Ovary (tissue), 9 donors: ENCODE measurements around the gene ZSCAN5A. TPM values are rescaled to one million over a fixed set of nuclear protein-coding genes. Genes with fewer than 3 reads are reported as not detected.
"Not testable (repeated sequence)": the region's sequence is repeated elsewhere in the genome, so short reads cannot be mapped to it uniquely, and the experiment has no call there.

Source experiments
- DNase-seq, 5 donors: peaks; one replicate each; pipeline ENCODE4 v3.0.0-alpha.2; 2019 to 2020
- H3K27ac ChIP-seq, 2 donors: fragments of 200-600 bp; one replicate each; pipeline versions ENCODE4 v1.5.1 to v1.8.0; 2019 to 2022
- H3K27me3 ChIP-seq: fragments of 200-600 bp; one replicate; pipeline ENCODE4 v1.8.0; 2022
- H3K36me3 ChIP-seq: fragments of 200-600 bp; sonication (generic); one replicate; pipeline ENCODE4 v1.5.1; 2019
- H3K4me1 ChIP-seq: one replicate; pipeline ENCODE4 v1.8.1; 2013; ENCODE audit warnings: mild to moderate bottlenecking, moderate library complexity; ENCODE audit not compliant: insufficient read depth
- H3K4me3 ChIP-seq: fragments of 200-600 bp; sonication (generic); one replicate; pipeline ENCODE4 v1.5.1; 2017
- H3K9me3 ChIP-seq, 2 donors: fragments of 200-600 bp in 1 of 2; sonication (generic) in 1 of 2; one replicate each; pipeline versions ENCODE4 v1.5.1 to v1.8.1; 2013 to 2019; ENCODE audit warnings: mild to moderate bottlenecking in 1 of 2, moderate library complexity in 1 of 2
- EP300 ChIP-seq: sonication (generic); formaldehyde crosslinking; IDR thresholded peaks from one replicate; pipeline ENCODE4 v1.6.1; 2017; ENCODE audit warnings: antibody characterized with exemption
- POLR2A ChIP-seq: fragments of 450-650 bp; IDR thresholded peaks from one replicate; pipeline ENCODE4 v1.6.1; 2017; ENCODE audit warnings: antibody characterized with exemption, mild to moderate bottlenecking, moderate library complexity
- WGBS, 3 donors: extraction: QIAGEN DNeasy Blood & Tissue Kit in 1 of 3; methylation state at CpG; one replicate each; pipeline versions ENCODE4 v1.1.5 to v1.1.7; 2013 to 2017; 5-methylcytosine and 5-hydroxymethylcytosine counted together
- intact Hi-C, 4 donors: fragments of 100-400 bp; cut with DNase I; formaldehyde crosslinking; loops; one replicate each; pipeline versions ENCODE4 v1.11.0 to v1.15.1; 2022 to 2023
- polyA plus RNA-seq, 2 donors: library from polyadenylated mRNA; stranded (reverse); fragments of 200-250 nt in 1 of 2; fragments of 350-450 nt in 1 of 2; fragmentation: Illumina TruSeq in 1 of 2; extraction: RNeasy Lipid Tissue Mini Kit (QIAGEN cat#74804) in 1 of 2; gene quantifications; one replicate each; pipeline ENCODE4 v1.2.3, GENCODE V29; 2013 to 2014
- total RNA-seq, 7 donors: library from RNA; depleted of rRNA in 2 of 7; stranded (reverse); fragments of >200 nt in 2 of 7; fragmentation: NEBNext Ultra II Directional in 3 of 7; extraction: Animal tissue kit (Norgen Biotek cat#: 25700) in 3 of 7; gene quantifications; one replicate each; pipeline versions ENCODE4 v1.1.0 to v1.2.4, GENCODE V29; 2016 to 2023
- TF ChIP-seq, protein P1 (sequence below), 3 donors: fragments of 450-650 bp in 2 of 3; fragments of 200-600 bp in 1 of 3; IDR thresholded peaks; one replicate each; pipeline versions ENCODE4 v1.5.1 to v1.8.0; 2016 to 2022; ENCODE audit warnings: antibody characterized with exemption in 3 of 3, mild to moderate bottlenecking in 1 of 3
- donor health status: DM: no; HTN: no; CAD: no; lungs with moderate emphysema.
- donor health status: DM: no; HTN: no; CAD: no.
- donor health status: Bipolar disorder and iron deficiency.
- donor health status: DM: yes; HTN: yes; CAD: no.
- donor health status: DM: no; HTN: no; CAD: no.
- donor health status: DM: yes; HTN: yes; CAD: no.

The ZSCAN5A gene
- total and polyA plus RNA-seq, 9 donors, result 4.6 to 25.7 (median 11.5) TPM

GRCh38 chr19:56341948-56342347 lies 27.3 kb upstream of the ZSCAN5A start:
- H3K36me3 ChIP-seq, result no peaks in the 10 kb centered on the region
- no peak for TF ChIP-seq POLR2A
- TF ChIP-seq, protein P1, sequence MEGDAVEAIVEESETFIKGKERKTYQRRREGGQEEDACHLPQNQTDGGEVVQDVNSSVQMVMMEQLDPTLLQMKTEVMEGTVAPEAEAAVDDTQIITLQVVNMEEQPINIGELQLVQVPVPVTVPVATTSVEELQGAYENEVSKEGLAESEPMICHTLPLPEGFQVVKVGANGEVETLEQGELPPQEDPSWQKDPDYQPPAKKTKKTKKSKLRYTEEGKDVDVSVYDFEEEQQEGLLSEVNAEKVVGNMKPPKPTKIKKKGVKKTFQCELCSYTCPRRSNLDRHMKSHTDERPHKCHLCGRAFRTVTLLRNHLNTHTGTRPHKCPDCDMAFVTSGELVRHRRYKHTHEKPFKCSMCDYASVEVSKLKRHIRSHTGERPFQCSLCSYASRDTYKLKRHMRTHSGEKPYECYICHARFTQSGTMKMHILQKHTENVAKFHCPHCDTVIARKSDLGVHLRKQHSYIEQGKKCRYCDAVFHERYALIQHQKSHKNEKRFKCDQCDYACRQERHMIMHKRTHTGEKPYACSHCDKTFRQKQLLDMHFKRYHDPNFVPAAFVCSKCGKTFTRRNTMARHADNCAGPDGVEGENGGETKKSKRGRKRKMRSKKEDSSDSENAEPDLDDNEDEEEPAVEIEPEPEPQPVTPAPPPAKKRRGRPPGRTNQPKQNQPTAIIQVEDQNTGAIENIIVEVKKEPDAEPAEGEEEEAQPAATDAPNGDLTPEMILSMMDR (IDR thresholded peaks at IDR 0.05), result no peak
- TF ChIP-seq EP300, result no peak
- H3K9me3 ChIP-seq, result peaks cover 0 to 11% of the 10 kb centered on the region in 2 donors
- no peak overlapping the region for H3K27ac ChIP-seq
- H3K4me3 ChIP-seq, result no peak overlapping the region
- H3K27me3 ChIP-seq, result no peaks in the 10 kb centered on the region
- H3K4me1 ChIP-seq, result no peaks in the 10 kb centered on the region
- no peak for DNase-seq
- intact Hi-C loops, result loop anchor here in 2 of 4 donors (10.0 kb wide), 2 partner anchors 87 to 257 kb away; no protein-coding TSS in a partner anchor

- peaks cover 0 to 11% of the 10 kb centered on the region in 2 donors for H3K9me3 ChIP-seq
- H3K4me1 ChIP-seq, H3K36me3 ChIP-seq, H3K4me3 ChIP-seq, DNase-seq, H3K27me3 ChIP-seq, H3K27ac ChIP-seq, intact Hi-C loops: not testable (repeated sequence)
- 85 to 98% (median 92%) methylated on average over 7 to 8 of the region's 10 CpGs for WGBS, 3 donors
These were observed 24.4 kb upstream of the ZSCAN5A start for GRCh38 chr19:56339031-56339430.

DNA sequence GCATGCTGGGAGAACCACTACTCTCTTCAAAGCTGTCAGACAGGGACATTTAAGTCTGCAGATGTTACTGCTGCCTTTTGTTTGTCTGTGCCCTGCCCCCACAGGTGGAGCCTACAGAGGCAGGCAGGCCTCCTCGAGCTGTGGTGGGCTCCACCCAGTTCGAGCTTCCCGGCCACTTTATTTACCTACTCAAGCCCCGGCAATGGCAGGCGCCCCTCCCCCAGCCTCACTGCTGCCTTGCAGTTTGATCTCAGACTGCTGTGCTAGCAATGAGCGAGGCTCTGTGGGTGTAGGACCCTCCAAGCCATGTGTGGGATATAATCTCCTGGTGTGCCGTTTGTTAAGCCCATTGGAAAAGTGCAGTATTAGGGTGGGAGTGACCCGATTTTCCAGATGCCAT lies 22.4 kb upstream of the ZSCAN5A start:
- H3K4me3 ChIP-seq, DNase-seq, H3K9me3 ChIP-seq, H3K4me1 ChIP-seq, H3K27ac ChIP-seq, intact Hi-C loops, H3K36me3 ChIP-seq, H3K27me3 ChIP-seq: not testable (repeated sequence)
- WGBS, 3 donors, result 90 to 92% (median 92%) methylated on average over 8 of the region's 8 CpGs

GRCh38 chr19:56335371-56335770 lies 20.7 kb upstream of the ZSCAN5A start:
- H3K27me3 ChIP-seq, intact Hi-C loops, H3K9me3 ChIP-seq, DNase-seq, H3K27ac ChIP-seq, H3K4me1 ChIP-seq, H3K36me3 ChIP-seq, H3K4me3 ChIP-seq: not testable (repeated sequence)

DNA sequence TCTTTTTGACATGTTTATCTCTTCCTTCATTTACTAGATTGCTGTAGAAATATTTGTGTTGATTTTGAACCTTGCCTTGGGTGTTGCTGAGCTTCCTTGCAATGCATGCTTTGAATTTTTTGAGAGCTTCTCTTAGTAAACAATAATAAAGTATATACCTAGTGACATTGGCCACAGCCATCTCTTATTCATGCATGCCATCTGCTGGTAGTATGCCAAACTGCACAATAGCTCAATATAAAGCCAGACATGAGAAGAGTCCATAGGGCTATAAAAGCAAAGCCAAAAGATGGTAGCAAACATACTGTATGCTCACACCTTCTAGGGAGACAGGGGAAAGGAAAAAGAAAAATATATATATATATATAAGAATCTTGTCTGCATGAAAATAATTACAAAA lies 18.9 kb upstream of the ZSCAN5A start:
- Histone ChIP-seq H3K27me3 (no peaks in the 10 kb centered on the region), H3K4me1 (no peaks in the 10 kb centered on the region), H3K9me3 (peaks cover 3% of the 10 kb centered on the region in 2 donors), H3K36me3 (no peaks in the 10 kb centered on the region), H3K27ac (no peak overlapping the region), H3K4me3 (no peak overlapping the region)
- TF ChIP-seq POLR2A (no peak), EP300 (no peak)
- TF ChIP-seq, protein P1 (IDR thresholded peaks at IDR 0.05), result no peak
- DNase-seq, result no peak
- intact Hi-C loops, result no loop called here

- Histone ChIP-seq H3K27me3 (no peaks in the 10 kb centered on the region), H3K4me1 (no peaks in the 10 kb centered on the region), H3K4me3 (no peak overlapping the region), H3K27ac (no peak overlapping the region), H3K36me3 (no peaks in the 10 kb centered on the region), H3K9me3 (peaks cover 0 to 3% of the 10 kb centered on the region in 2 donors)
- TF ChIP-seq, protein P1 (IDR thresholded peaks at IDR 0.05), result no peak
- no peak for TF ChIP-seq EP300
- no peak for TF ChIP-seq POLR2A
- intact Hi-C loops, result no loop called here
- DNase-seq, result no peak
These were observed 18.1 kb upstream of the ZSCAN5A start for GRCh38 chr19:56332695-56333094.
